ENCODE data around the gene XYLT1.

- no peak for TF ChIP-seq FOSL1 (IDR thresholded peaks at IDR 0.05; ENCODE audit: insufficient read depth, low read depth, low read length)
- TF ChIP-seq CTCF (IDR thresholded peaks at IDR 0.05; ENCODE audit: control extremely low read depth in 1 of 3, insufficient read depth in 1 of 3, low read depth in 1 of 3, low read length in 3 of 3) = no peak
- TF ChIP-seq KDM5A (IDR thresholded peaks at IDR 0.05; ENCODE audit: low read length) = no peak
- TF ChIP-seq RAD21 (IDR thresholded peaks at IDR 0.05 in 1 of 2, conservative IDR thresholded peaks at IDR 0.05 in 1 of 2; ENCODE audit: low read depth in 2 of 2, low read length in 2 of 2) = no peak
- TF ChIP-seq TAF1 (IDR thresholded peaks at IDR 0.05; ENCODE audit: low read depth, low read length) = no peak
- TF ChIP-seq TCF12 (IDR thresholded peaks at IDR 0.05; ENCODE audit: low read depth, low read length) = no peak
- no peak for TF ChIP-seq CHD2 (IDR thresholded peaks at IDR 0.05; ENCODE audit: low read length)
- no peak for TF ChIP-seq SIRT6 (IDR thresholded peaks at IDR 0.05; ENCODE audit: low read length)
Observed at GRCh38 chr16:17354685-17355084, 116.1 kb downstream of the XYLT1 start.

Measured in H1 (cell line).